DMS 273 treated with DMSO at 0.1 percent for 48 hours (cell line): ENCODE data around the gene CXCL1.

Experiments
- DNase-seq: peaks from one replicate; lab custom pipeline; 2025; lab: John Stamatoyannopoulos, UW

The CXCL1 gene

DNA sequence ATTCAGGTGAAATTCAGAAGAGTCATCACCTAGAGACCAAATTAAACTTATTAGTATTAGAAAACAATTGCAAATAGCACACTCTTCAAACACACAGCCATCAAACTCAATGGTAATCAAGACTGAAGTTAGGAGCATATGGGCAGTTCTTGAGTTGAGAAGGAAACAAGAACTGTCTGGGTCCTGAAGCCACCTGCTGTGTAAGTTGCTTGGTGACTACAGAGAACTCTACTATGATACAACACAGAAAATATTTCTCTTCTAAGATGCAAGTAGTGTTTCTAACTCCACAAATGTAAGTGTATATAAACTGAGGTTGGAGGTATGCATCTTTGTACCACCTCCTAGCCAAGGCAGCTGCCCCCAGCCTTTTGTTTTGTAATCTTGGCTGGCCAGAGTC, 16.4 kb upstream of the CXCL1 start:
- DNase-seq: no peak

DNA sequence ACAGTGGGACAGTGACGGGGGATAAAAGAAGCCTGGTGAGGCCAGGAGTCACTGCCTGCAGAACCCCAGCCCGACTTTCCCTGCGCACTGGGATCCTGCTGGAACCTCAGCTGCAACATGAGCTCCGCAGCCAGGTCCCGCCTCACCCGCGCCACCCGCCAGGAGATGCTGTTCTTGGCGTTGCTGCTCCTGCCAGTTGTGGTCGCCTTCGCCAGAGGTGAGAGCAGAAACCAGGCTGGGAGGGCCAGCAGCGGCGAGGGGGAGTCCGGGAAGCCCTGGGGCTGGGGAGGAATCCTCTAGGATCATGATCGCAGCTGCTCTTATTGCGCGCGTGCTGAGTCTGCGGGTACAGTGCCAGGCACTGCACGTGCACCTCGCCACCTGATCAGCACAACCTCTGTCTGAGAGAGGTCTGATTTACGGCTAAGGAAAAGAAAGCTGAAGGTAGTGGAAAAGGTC, 15.9 kb upstream of the CXCL1 start, which contains the start of gene PF4V1:
Gene PF4V1 (plus strand): TSS at position 51 of the 459 bp plus-strand sequence. CDS start 67 bp downstream, at position 118.
- DNase-seq: no peak

DNA sequence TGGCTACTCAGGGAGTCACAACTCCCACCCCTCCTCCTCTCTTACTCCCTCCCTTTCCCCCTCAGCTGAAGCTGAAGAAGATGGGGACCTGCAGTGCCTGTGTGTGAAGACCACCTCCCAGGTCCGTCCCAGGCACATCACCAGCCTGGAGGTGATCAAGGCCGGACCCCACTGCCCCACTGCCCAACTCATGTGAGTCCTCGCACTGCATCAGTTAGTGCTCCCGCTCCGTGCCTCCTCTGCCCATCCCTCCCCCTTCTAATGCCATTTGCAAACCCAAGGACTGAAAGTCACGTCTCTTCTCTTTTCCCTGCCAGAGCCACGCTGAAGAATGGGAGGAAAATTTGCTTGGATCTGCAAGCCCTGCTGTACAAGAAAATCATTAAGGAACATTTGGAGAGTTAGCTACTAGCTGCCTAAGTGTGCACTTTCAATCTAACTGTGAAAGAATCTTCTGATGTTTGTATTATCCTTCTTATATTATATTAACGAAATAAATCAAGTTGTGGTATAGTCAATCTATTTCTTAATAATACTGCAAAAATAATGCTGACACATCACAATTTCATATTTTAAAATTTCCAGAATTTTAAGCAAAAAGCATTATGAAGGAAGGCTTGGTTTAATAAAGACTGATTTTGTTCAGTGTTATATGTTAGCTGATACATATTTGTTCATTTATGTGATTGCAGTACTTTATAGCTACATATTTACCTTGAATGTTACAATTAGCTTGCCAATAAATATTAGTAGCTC, 15.3 kb upstream of the CXCL1 start:
- DNase-seq: no peak

DNA sequence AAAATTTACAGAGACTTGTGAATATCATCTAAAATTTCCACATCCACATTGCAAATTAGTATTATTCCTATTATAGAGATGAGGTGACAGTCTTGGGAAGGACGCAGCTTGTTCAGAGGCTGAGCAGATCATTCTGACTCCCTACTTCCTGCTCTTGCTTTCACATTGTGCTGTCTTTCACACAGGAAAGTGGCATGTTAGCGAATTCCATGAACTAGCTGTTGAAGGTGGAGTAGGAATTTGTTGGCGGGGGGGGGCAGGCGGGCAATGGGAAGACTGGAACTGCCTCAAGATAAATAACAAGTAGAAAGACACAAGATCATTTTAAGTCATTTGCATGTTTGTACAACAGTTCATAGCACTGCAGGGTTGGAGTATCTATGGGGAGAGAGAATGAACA, 13.8 kb upstream of the CXCL1 start:
- no peak for DNase-seq

DNA sequence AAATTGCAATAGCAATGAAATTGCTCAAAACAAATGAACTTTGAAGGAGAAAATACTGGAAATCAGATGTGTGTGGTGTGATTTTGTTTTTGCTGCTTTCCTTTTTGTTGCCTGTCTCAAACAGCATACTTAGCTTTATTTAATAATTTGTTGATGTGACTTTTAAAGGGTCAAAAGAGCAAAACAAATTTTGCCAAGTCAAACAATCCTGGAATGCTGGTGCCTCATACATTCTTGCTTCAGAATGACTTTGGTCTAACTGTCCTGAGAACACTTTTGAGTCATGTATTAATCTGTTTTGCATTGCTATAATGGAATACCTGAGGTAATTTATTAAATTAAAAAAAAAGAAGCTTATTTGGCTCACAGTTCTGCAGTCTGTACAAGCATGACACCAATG, 12.7 kb upstream of the CXCL1 start:
- no peak for DNase-seq

DNA sequence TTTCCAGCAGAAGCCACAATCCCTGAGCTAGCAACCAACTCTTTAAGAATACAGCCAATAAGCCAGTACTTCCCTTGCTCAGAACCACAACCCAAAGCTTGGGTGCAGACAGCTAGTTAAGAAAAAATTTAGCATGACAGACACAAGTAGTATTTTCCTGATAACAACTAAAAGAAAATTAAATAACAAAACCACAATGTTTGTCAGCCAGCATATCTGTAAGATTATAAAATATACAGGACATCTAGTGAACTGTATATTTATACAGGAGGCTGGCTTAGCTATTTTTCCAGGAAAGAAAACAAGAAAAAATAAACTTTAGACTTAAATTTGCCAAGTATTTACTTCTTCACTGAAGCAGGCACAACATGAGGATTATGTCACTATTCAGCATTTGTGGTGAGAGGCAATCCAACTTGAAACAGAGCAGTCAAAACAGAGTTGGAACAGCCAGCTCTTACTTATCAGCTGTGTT, 9.5 kb upstream of the CXCL1 start:
- no peak for DNase-seq

DNA sequence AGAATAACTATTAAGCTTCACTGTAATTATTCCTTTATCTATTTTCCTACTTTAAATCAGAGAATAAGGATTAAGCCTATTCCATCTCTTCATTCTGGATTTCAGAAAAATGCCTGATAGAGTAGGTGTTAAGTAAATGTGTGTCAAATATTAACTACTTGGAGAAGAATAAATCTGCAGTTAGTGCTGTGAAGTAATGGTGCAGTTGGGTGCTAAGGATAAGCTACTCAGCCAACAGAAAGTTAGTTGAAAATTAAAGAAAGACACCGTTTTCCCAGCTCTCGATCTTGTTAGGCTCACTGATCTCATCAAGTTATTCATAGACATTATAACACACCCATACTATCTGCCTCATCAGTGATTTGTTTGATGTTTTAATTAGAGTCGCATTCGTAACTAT, 9.0 kb upstream of the CXCL1 start:
- DNase-seq: no peak

DNA sequence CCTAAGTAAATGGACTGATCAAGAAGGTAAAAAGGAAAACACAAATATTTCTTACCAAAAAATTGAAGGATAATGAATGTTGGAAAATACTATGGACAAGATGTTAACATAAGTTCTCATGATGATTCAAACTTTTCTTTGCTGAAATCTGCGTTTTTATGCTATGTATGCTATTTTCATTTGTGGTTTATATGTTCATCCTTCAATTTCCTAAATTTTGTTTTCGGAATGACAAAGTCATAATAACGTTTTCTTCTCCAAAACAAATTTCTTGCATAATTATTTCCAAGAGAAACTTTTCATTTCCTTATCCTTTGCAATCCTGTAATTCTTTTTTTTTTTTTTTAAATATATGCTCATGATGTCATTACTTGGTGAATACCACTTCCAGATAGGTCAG, 8.3 kb upstream of the CXCL1 start:
- DNase-seq: no peak

DNA sequence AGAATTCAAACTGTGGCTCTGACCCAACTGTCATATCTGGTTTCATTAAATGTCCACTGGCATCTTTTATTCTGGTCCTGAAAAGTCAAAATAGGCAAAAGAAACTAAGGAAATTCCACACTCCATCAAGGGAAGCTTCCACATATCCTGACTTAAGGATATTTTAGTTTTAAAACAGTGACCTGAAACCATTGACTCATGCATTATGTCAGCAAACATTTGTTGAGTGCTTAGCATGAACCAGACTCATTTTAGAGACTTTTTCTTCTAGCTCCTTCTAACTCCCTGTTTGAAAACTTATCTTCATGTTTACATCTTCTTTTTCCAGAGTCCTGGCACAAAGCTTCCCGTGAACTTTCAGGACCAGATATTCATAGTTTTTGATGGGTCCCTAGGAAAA, 6.9 kb upstream of the CXCL1 start:
- DNase-seq: no peak

DNA sequence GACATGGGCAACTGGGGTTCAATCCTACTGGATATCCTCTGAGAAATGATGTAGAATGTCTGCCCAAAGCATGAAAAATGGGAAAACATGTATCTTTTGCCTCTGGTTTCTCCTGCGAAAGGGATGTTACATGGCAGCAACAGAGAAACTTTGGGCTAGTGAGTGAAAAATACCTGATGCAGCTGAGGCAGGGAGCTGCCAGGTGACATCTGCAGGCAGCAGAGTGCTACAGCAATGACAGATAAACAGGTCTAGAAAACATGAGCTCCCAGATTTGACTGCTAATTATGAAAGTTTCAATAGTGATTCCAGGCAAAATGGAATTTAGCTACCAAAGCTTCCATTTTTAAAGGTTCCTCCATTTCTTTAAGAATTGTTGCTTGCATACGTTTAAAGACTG, 4.8 kb upstream of the CXCL1 start:
- DNase-seq: no peak

DNA sequence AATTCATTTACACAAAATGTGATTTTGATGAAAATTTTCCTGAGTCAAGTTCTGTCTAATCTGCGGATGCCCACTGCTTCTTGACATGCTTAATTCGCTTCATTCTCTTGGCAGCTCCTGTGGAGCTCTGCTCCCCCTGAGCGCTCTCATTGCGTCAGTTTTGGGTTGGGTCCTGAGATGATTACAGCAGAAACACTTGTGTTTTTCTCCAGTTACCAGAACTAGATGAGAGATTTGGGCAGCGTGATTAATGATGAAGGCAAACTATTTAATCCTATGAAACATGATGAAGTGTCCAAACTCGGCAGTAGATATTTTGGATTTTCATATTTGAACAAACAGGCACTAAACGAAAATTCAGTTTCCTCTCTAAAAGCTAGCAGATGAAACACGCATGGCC, 4.2 kb upstream of the CXCL1 start:
- no peak for DNase-seq

DNA sequence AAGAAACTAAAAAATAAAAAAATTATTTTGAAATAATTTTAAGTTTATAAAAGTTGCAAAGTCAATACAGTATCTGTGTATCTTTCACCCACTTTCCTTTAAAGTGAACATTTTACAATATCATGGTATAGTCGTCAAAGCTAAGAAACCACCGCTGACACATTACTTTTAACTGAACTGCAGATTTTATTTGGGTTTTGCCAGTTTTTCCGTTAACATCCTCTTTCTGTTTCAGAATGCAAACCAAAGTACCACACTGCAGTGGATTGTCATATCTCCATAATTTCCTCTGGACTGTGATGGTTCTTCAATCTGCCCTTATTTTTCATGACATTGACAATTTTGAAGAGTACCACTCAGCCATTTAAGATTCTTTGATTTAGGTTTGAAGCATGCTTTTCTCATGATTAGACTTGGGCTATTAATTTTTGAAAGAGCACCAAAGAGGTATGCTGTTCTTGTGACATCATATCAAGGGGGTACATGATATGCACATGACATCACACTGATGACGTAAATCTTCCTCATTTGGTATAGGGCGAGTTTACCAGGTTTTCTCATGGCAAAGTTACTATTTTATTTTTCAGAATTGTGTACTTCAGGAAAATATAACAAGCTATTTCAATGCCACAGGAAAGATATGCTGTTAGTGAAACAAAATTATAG, 3.6 kb upstream of the CXCL1 start:
- DNase-seq: no peak

DNA sequence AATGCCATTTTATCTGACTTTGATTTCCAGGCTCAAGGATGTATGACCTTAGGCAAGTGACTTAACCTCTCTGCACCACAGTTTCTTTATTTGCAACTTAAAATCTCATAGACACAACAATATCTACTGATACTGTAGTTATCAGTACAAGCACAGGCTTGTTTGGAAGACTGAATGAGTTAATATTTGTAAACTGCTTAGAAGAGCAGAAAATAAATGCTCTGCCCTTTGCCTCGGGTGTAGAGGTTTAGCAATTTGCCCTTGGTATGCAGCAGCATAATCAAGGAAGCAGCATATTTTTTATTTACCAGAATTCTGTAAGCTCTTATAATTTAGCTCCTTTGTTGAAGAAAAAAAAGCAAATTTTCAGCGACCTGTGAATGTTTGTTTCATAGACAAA, 2.9 kb upstream of the CXCL1 start:
- DNase-seq: no peak

DNA sequence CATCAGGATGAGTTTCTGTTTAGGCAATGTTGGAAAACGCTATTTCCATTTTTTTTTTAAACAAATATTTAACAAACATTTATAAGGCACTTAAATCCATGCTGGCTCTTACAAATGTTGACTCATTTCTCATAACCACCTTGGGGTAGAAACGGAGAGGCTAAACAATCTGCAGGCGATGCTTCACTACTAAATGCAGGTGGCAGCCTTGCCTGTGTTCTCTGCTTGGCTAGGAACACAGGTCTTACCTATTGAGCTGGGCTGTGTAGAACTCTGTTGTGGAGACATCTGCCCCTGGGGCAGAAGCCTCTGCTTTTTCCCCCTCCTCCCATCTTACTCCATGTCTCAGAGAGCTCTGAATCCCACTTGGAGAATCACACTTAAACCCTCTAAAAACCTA, 1.4 kb upstream of the CXCL1 start:
- no peak for DNase-seq

DNA sequence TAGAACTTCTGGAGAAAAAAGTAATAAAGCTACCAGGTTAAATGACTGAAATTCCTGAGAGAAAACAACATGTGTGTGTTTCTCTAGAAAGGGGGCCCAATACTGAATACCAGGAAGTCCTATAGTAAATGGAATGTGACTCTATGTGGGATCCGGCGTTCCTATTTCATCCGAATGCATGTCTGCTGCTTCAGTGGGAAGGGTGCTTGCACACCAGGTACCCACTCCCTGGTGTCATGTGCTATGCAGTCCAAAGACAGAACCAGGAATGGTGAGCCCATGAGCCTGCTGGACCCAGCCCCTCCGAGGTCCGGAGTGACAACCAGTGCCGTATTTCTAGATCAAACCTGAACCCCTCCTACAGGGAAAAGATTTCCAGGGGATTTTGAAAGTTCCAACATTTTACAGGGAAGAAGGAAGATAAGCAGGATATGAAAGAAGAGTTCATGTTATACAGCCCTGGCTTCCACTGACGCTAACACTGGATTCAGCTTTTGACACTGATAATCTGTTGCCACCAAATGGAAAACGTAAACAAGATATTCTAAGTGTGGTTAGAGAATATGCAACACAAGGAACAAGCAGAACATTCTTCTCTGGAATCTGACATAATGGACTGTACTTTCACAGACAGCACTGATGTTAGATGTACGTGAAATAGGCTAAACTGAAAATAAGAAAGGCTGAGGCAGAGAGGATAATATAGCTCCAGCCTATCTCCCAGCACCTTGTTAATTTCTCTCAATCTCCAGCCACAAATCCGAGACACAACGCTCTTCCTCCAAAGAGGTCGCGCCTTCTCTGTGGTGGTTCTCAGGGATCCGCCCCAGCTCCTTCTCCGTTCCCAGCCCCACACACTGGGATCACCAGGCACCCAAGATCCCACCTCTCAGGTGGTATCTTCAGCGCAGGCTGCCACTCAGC, 725 bp upstream of the CXCL1 start:
- DNase-seq: no peak

DNA sequence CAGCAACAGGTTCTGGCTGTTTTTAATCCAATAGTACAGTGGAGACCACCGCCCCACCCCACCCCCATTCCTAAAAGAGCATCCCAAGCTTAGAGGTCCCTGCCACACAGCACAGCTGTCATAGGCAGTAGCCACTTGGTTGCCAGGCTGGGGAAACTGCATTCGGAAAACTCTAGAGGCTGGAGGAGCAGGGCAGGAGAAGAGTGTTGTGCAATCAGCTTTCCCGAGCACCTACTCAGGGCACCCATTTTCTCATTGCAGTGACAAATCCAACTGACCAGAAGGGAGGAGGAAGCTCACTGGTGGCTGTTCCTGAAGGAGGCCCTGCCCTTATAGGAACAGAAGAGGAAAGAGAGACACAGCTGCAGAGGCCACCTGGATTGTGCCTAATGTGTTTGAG, 1.1 kb downstream of the CXCL1 start:
- DNase-seq: no peak

DNA sequence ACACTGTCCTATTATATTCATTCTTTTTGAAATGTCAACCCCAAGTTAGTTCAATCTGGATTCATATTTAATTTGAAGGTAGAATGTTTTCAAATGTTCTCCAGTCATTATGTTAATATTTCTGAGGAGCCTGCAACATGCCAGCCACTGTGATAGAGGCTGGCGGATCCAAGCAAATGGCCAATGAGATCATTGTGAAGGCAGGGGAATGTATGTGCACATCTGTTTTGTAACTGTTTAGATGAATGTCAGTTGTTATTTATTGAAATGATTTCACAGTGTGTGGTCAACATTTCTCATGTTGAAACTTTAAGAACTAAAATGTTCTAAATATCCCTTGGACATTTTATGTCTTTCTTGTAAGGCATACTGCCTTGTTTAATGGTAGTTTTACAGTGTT, 1.6 kb downstream of the CXCL1 start:
- no peak for DNase-seq

DNA sequence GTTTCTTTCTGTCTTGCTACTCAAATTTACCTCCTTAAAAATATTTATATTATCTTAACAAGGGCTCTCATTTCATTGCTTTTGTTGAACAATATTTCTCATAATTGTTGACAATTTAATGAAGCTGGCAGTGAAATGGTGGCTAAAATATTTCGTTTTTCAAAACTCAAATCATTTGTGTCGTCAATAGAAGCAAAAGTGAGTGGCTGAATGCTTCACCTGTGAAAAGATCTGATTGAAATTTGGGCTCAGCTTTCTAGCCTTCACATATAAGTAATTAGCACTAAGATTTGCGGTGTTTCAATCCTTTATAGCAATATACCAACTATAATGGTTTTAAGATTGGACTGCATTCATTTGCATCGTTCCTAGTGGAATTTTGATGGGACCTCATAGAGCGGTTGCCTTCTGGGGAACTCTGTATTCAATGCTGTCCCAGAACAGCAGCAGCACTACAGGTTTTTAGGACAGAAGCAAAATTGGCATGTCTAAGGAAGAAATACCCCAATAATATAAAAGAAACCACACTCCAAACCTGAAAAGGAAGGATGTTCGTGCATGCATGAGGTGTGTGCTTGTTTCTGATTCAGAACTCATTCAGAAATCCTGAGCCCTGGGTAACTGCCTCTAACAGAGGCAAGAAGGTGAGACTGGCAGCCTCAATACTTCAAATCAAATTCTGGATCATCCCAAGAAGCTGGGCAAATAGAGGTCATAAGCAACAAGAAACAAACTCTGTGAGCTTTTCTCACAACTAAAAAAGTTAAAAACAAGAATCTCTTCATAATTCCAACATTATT, 2.5 kb downstream of the CXCL1 start:
- no peak for DNase-seq

DNA sequence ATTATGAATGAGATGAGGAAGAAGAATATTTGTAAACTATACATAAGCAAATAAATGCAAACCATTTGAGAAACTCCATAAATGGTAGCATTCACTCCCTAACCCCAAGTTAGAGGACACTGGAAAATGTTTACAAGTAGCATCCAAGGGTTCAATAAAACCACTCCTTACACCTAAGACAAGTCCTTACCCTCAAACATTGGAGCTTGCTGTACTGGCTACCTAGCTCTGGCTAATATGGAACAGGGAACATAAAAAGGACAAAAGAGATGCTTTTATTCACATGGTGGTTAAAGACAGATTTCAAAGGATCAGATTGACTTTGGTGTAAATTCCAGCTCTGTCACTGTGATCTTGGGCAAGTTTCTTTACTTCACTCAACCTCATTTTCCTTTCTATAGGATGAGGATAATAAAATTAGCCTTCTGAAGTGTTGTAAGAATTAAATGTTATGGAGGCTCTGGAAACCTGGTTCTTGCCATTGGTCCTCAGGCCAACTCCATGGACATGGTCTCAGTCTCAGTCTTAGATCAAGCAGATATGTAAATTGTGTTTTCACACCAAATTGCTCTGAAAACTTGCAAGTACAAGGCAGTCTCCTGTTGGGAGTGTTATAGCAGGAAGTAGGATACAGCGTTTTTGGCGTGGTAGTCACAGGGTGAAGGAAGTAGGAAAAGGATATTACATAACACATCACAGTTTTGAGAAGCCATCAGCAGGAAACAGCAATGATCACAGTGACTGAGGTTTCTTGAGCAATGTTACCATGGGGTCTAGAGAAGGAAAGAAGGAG, 3.3 kb downstream of the CXCL1 start:
- DNase-seq: no peak

DNA sequence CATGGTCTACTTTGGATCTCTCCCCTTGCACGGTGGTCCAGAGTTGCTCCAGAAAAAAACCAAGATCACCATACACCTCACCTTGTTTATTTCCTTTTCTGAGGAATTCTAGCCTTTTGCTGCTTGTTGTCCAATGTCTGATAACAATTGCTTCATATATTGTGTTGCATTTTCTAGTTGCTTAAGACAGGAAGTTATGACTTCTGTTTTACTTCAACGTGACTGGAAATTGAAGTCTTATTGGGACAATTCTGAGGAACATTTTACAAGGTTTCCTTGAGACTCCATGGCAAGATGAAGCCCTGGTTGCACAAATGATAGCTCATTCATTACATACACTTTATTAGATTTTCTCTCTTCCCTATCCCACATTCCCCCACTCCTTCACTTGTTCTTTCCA, 5.2 kb downstream of the CXCL1 start:
- DNase-seq: no peak

DNA sequence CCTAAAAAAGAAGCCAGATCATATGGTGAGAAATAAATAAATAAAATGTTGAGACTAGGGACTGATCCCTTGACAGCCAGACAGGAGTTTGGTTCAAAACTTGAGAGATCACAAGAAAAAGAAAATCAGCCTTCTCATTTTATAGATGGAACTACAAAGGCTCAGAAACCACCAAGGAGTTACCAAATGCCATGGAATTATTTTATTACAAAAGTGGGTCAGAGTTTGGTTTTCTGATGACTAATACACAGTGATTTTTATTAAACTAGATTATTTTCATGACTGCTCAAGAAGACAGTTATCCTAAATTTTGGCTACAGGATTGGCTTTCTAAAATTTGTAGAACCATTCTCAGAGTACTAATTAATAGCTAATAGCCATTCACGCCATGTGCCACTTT, 6.2 kb downstream of the CXCL1 start:
- DNase-seq: no peak
